Neural progenitor cell (in vitro differentiated cells): Measurements from ENCODE around the gene ARID4B. TPM values are rescaled to one million over a fixed set of nuclear protein-coding genes. Genes with fewer than 3 reads are reported as not detected.

Experiments used
- DNase-seq: peaks from one replicate; pipeline ENCODE4 v3.0.0-alpha.2; 2016; ENCODE audit warnings: low spot score
- H2AFZ ChIP-seq: fragments of 200-600 bp; sonication (generic); replicated peaks from 2 replicates; pipeline ENCODE4 v1.6.1; 2016; ENCODE audit warnings: antibody characterized with exemption
- H3F3A ChIP-seq: fragments of 200-600 bp; sonication (generic); 2 replicates; pipeline ENCODE4 v1.6.1; 2016; ENCODE audit warnings: antibody characterized with exemption, low read depth
- H3K27ac ChIP-seq: fragments of 200-600 bp; sonication (generic); 2 replicates; pipeline ENCODE4 v1.5.1; 2016; ENCODE audit warnings: mild to moderate bottlenecking
- H3K27me3 ChIP-seq: fragments of 200-600 bp; sonication (generic); 2 replicates; pipeline ENCODE4 v1.6.1; 2016; ENCODE audit warnings: mild to moderate bottlenecking, moderate library complexity
- H3K36me3 ChIP-seq: fragments of 200-600 bp; sonication (generic); 2 replicates; pipeline ENCODE4 v1.5.1; 2016
- H3K4me1 ChIP-seq: fragments of 200-600 bp; sonication (generic); 2 replicates; pipeline ENCODE4 v1.6.1; 2016; ENCODE audit warnings: mixed run types
- H3K4me2 ChIP-seq: fragments of 200-600 bp; sonication (generic); 2 replicates; pipeline ENCODE4 v1.6.1; 2016
- H3K4me3 ChIP-seq: fragments of 200-600 bp; sonication (generic); 2 replicates; pipeline ENCODE4 v1.5.1; 2016
- H3K79me2 ChIP-seq: fragments of 200-600 bp; sonication (generic); 2 replicates; pipeline ENCODE4 v1.6.1; 2016; ENCODE audit warnings: low read depth
- H3K9ac ChIP-seq: fragments of 200-600 bp; sonication (generic); 2 replicates; pipeline ENCODE4 v1.6.1; 2016
- H3K9me3 ChIP-seq: fragments of 200-600 bp; sonication (generic); 2 replicates; pipeline ENCODE4 v1.5.1; 2016; ENCODE audit warnings: low read depth
- H4K20me1 ChIP-seq: fragments of 200-600 bp; sonication (generic); 2 replicates; pipeline ENCODE4 v1.6.1; 2016; ENCODE audit warnings: low read depth
- H3K27ac Mint-ChIP-seq: 3 replicates; pipeline ENCODE4 v1.8.0; 2021; ENCODE audit warnings: mixed read lengths
- H3K27me3 Mint-ChIP-seq: 2 replicates; pipeline ENCODE4 v1.8.0; 2022; ENCODE audit warnings: low read depth, mild to moderate bottlenecking, inconsistent platforms, moderate library complexity, mixed read lengths; ENCODE audit not compliant: insufficient read depth
- H3K36me3 Mint-ChIP-seq: 3 replicates; pipeline ENCODE4 v1.8.0; 2021; ENCODE audit warnings: mixed read lengths
- H3K4me1 Mint-ChIP-seq: 3 replicates; pipeline ENCODE4 v1.8.0; 2021; ENCODE audit warnings: mixed read lengths
- H3K4me3 Mint-ChIP-seq: 3 replicates; pipeline ENCODE4 v1.8.0; 2021; ENCODE audit warnings: mild to moderate bottlenecking, moderate library complexity, mixed read lengths
- H3K9me3 Mint-ChIP-seq: 3 replicates; pipeline ENCODE4 v1.8.0; 2020; ENCODE audit warnings: mixed read lengths
- CTCF ChIP-seq: fragments of 200-600 bp; sonication (generic); IDR thresholded peaks from 2 replicates; pipeline ENCODE4 v1.5.1; 2017; ENCODE audit warnings: antibody characterized with exemption, mild to moderate bottlenecking
- EZH2 ChIP-seq: fragments of 200-600 bp; sonication (generic); IDR thresholded peaks from 2 replicates; pipeline ENCODE4 v1.6.1; 2017; ENCODE audit warnings: antibody characterized with exemption, mild to moderate bottlenecking, moderate library complexity
- EZH2phosphoT487 ChIP-seq: fragments of 200-600 bp; sonication (generic); IDR thresholded peaks from 2 replicates; pipeline ENCODE4 v1.6.1; 2017; ENCODE audit warnings: antibody characterized with exemption
- total RNA-seq: library from RNA; depleted of rRNA; stranded (reverse); fragments of >200 nt; gene quantifications from 2 replicates; pipeline ENCODE4 v1.2.3, GENCODE V29; 2015; ENCODE audit warnings: low replicate concordance

ARID4B gene
- total RNA-seq, 1 donor from 2014 or later: 65.8 TPM

GRCh38 chr1:235304549-235305451, 23.2 kb downstream of the ARID4B start:
- H3K79me2 ChIP-seq: peaks cover 96% of the 10 kb centered on the region
- H3K4me1 Mint-ChIP-seq: no peaks in the 10 kb centered on the region
- no peak for DNase-seq
- H3K9ac ChIP-seq: no peak overlapping the region
- H3K27ac ChIP-seq: no peak overlapping the region
- H3K36me3 ChIP-seq: peaks cover 8% of the 10 kb centered on the region
- no peak overlapping the region for H2AFZ ChIP-seq
- H3K27me3 Mint-ChIP-seq: no peaks in the 10 kb centered on the region
- no peak for TF ChIP-seq EZH2phosphoT487
- no peak for TF ChIP-seq CTCF
- TF ChIP-seq EZH2: no peak
- H3K4me2 ChIP-seq: no peak overlapping the region
- no peaks in the 10 kb centered on the region for H3F3A ChIP-seq
- no peaks in the 10 kb centered on the region for H3K4me1 ChIP-seq
- no peaks in the 10 kb centered on the region for H3K27me3 ChIP-seq
- no peaks in the 10 kb centered on the region for H3K9me3 ChIP-seq
- H3K4me3 ChIP-seq: no peak overlapping the region
- peaks cover 14% of the 10 kb centered on the region for H3K9me3 Mint-ChIP-seq
- H4K20me1 ChIP-seq: peaks cover 61% of the 10 kb centered on the region
- H3K4me3 Mint-ChIP-seq: no peak overlapping the region
- H3K36me3 Mint-ChIP-seq: peaks cover 20% of the 10 kb centered on the region
- H3K27ac Mint-ChIP-seq: no peak overlapping the region

- H3K27me3 ChIP-seq: no peaks in the 10 kb centered on the region
- no peak overlapping the region for H3K9ac ChIP-seq
- Mint-ChIP-seq H3K9me3 (peaks cover 26% of the 10 kb centered on the region), H3K36me3 (peaks cover 31% of the 10 kb centered on the region), H3K4me3 (no peak overlapping the region), H3K27ac (no peak overlapping the region), H3K27me3 (no peaks in the 10 kb centered on the region), H3K4me1 (no peaks in the 10 kb centered on the region)
- H4K20me1 ChIP-seq: peaks cover 83% of the 10 kb centered on the region
- H3K4me1 ChIP-seq: no peaks in the 10 kb centered on the region
- no peak overlapping the region for H2AFZ ChIP-seq
- H3K4me2 ChIP-seq: no peak overlapping the region
- H3K79me2 ChIP-seq: peaks cover 100% of the 10 kb centered on the region
- H3K27ac ChIP-seq: no peak overlapping the region
- no peak for DNase-seq
- no peaks in the 10 kb centered on the region for H3K9me3 ChIP-seq
- no peak for TF ChIP-seq CTCF
- TF ChIP-seq EZH2phosphoT487: no peak
- peaks cover 12% of the 10 kb centered on the region for H3K36me3 ChIP-seq
- H3K4me3 ChIP-seq: no peak overlapping the region
- H3F3A ChIP-seq: peaks cover 4% of the 10 kb centered on the region
Observed at GRCh38 chr1:235302143-235302542, 25.8 kb downstream of the ARID4B start.

- H3K4me2 ChIP-seq: no peak overlapping the region
- no peak overlapping the region for H3K9ac ChIP-seq
- no peak for DNase-seq
- H3K27me3 ChIP-seq: no peaks in the 10 kb centered on the region
- Mint-ChIP-seq H3K27me3 (no peaks in the 10 kb centered on the region), H3K9me3 (peaks cover 31% of the 10 kb centered on the region), H3K36me3 (peaks cover 29% of the 10 kb centered on the region), H3K4me3 (no peak overlapping the region), H3K4me1 (no peaks in the 10 kb centered on the region), H3K27ac (no peak overlapping the region)
- H3K4me1 ChIP-seq: no peaks in the 10 kb centered on the region
- TF ChIP-seq CTCF (no peak), EZH2 (no peak), EZH2phosphoT487 (no peak)
- H2AFZ ChIP-seq: no peak overlapping the region
- no peak overlapping the region for H3K4me3 ChIP-seq
- peaks cover 12% of the 10 kb centered on the region for H3K36me3 ChIP-seq
- H3K9me3 ChIP-seq: no peaks in the 10 kb centered on the region
- H4K20me1 ChIP-seq: peaks cover 78% of the 10 kb centered on the region
- H3F3A ChIP-seq: peaks cover 4% of the 10 kb centered on the region
- peaks cover 100% of the 10 kb centered on the region for H3K79me2 ChIP-seq
- H3K27ac ChIP-seq: no peak overlapping the region
Observed at GRCh38 chr1:235299169-235299858, 28.7 kb downstream of the ARID4B start.
